Adrenal gland (tissue), 12 donors: ENCODE data around the gene PAQR4. TPM values are rescaled to one million over a fixed set of nuclear protein-coding genes. Genes with fewer than 3 reads are reported as not detected.

Experiments
- DNase-seq, 7 donors: peaks; one replicate each; pipeline ENCODE4 v3.0.0-alpha.2; 2019 to 2020
- H3K27ac ChIP-seq, 5 donors: fragments of 200-600 bp; sonication (generic) in 4 of 5; 1 replicate in 3 of 5; 2 replicates in 2 of 5; pipeline versions ENCODE4 v1.5.1 to v1.8.0; 2016 to 2020; ENCODE audit warnings: mild to moderate bottlenecking in 1 of 5
- H3K27me3 ChIP-seq: fragments of 200-600 bp; 2 replicates; pipeline ENCODE4 v1.8.0; 2021
- H3K36me3 ChIP-seq, 2 donors: fragments of 200-600 bp; replicated peaks in 1 of 2; 1 replicate in 1 of 2; 2 replicates in 1 of 2; pipeline versions ENCODE4 v1.5.1 to v1.8.0; 2018 to 2022
- H3K4me1 ChIP-seq, 2 donors: fragments of 200-600 bp; replicated peaks in 1 of 2; 1 replicate in 1 of 2; 2 replicates in 1 of 2; pipeline versions ENCODE4 v1.5.1 to v1.8.0; 2018 to 2021
- H3K4me3 ChIP-seq, 4 donors: fragments of 200-600 bp; sonication (generic) in 3 of 4; one replicate each; pipeline ENCODE4 v1.5.1; 2016 to 2018
- H3K9me3 ChIP-seq, 3 donors: fragments of 200-600 bp; sonication (generic) in 1 of 3; replicated peaks in 1 of 3; 1 replicate in 2 of 3; 2 replicates in 1 of 3; pipeline versions ENCODE4 v1.5.1 to v1.8.0; 2016 to 2021
- CTCF ChIP-seq, 6 experiments: fragments of 450-650 bp in 4 of 6; fragments of 200-600 bp in 2 of 6; sonication (generic) in 1 of 6; IDR thresholded peaks; 1 replicate in 5 of 6; 2 replicates in 1 of 6; pipeline versions ENCODE4 v1.5.1 to v1.8.0; 2016 to 2021; ENCODE audit warnings: antibody characterized with exemption in 6 of 6, mild to moderate bottlenecking in 2 of 6, moderate library complexity in 1 of 6
- POLR2A ChIP-seq, 2 donors: fragments of 450-650 bp; IDR thresholded peaks; one replicate each; pipeline ENCODE4 v1.6.1; 2017; ENCODE audit warnings: antibody characterized with exemption in 2 of 2, mild to moderate bottlenecking in 2 of 2, moderate library complexity in 1 of 2
- WGBS, 4 donors: extraction: QIAGEN DNeasy Blood & Tissue Kit in 2 of 4; methylation state at CpG; one replicate each; pipeline versions ENCODE4 v1.1.5 to v1.1.7; 2013 to 2017; 5-methylcytosine and 5-hydroxymethylcytosine counted together
- intact Hi-C, 2 donors: fragments of 100-400 bp; cut with DNase I; formaldehyde crosslinking; loops; one replicate each; pipeline versions ENCODE4 v1.14.1 to v1.15.0; 2022 to 2023
- polyA plus RNA-seq, 3 donors: library from polyadenylated mRNA; stranded (reverse); fragments of 200-250 nt in 2 of 3; fragments of 350-450 nt in 1 of 3; fragmentation: Illumina TruSeq in 1 of 3; extraction: RNeasy Lipid Tissue Mini Kit (QIAGEN cat#74804) in 1 of 3; gene quantifications; one replicate each; pipeline ENCODE4 v1.2.3, GENCODE V29; 2013 to 2014
- total RNA-seq, 9 donors: library from RNA; depleted of rRNA in 4 of 9; stranded (reverse); fragments of >200 nt in 4 of 9; fragments of 120-200 nt in 1 of 9; fragmentation: NEBNext Ultra II Directional in 1 of 9; extraction: Animal tissue kit (Norgen Biotek cat#: 25700) in 1 of 9; gene quantifications; one replicate each; pipeline versions ENCODE4 v1.1.0 to v1.2.4, GENCODE V29; 2013 to 2023
- donor health status: healthy with polysubstance abuse.
- donor health status: Bipolar disorder and iron deficiency.
- donor health status: DM: yes; HTN: yes; CAD: no.
- donor health status: DM: no; HTN: no; CAD: no.
- donor health status: DM: no; HTN: no; CAD: no.
- donor health status: DM: yes; HTN: yes; CAD: no.

PAQR4 gene
- total and polyA plus RNA-seq, 12 donors, result 4.1 to 17.0 (median 12.1) TPM

GRCh38 chr16:2936436-2937011 is 32.6 kb upstream of the PAQR4 start:
- intact Hi-C loops, result no loop called here
- H3K9me3 ChIP-seq, result no peaks in the 10 kb centered on the region
- 90 to 92% (median 92%) methylated on average over 15 to 22 of the region's 22 CpGs; no CpG with 5 or more reads in 1 of the 4 donors for WGBS, 4 donors
- H3K4me3 ChIP-seq, result no peak overlapping the region
- DNase-seq, result no peak
- H3K27ac ChIP-seq, result no peak overlapping the region
- TF ChIP-seq CTCF (IDR thresholded peaks at IDR 0.05) (no peak), POLR2A (IDR thresholded peaks at IDR 0.05) (no peak)
- no peaks in the 10 kb centered on the region for H3K27me3 ChIP-seq
- no peaks in the 10 kb centered on the region for H3K4me1 ChIP-seq
- H3K36me3 ChIP-seq, result peaks cover 0 to 78% of the 10 kb centered on the region in 2 donors

GRCh38 chr16:2937170-2937569 is 32.0 kb upstream of the PAQR4 start:
- TF ChIP-seq CTCF (IDR thresholded peaks at IDR 0.05) (no peak), POLR2A (IDR thresholded peaks at IDR 0.05) (no peak)
- no peak for DNase-seq
- peaks cover 0 to 79% of the 10 kb centered on the region in 2 donors for H3K36me3 ChIP-seq
- H3K4me3 ChIP-seq, result no peak overlapping the region
- WGBS, 4 donors, result 92 to 93% (median 93%) methylated on average over 10 to 24 of the region's 24 CpGs; no CpG with 5 or more reads in 1 of the 4 donors
- no peaks in the 10 kb centered on the region for H3K4me1 ChIP-seq
- no peak overlapping the region for H3K27ac ChIP-seq
- no peaks in the 10 kb centered on the region for H3K27me3 ChIP-seq
- intact Hi-C loops, result no loop called here
- H3K9me3 ChIP-seq, result no peaks in the 10 kb centered on the region

- DNase-seq, result no peak
- no peaks in the 10 kb centered on the region for H3K4me1 ChIP-seq
- no peaks in the 10 kb centered on the region for H3K27me3 ChIP-seq
- 88 to 93% (median 89%) methylated on average over 5 to 12 of the region's 12 CpGs; no CpG with 5 or more reads in 1 of the 4 donors for WGBS, 4 donors
- peaks cover 0 to 74% of the 10 kb centered on the region in 2 donors for H3K36me3 ChIP-seq
- H3K4me3 ChIP-seq, result no peak overlapping the region
- TF ChIP-seq CTCF (IDR thresholded peaks at IDR 0.05) (no peak), POLR2A (IDR thresholded peaks at IDR 0.05) (no peak)
- intact Hi-C loops, result no loop called here
- H3K9me3 ChIP-seq, result no peaks in the 10 kb centered on the region
- H3K27ac ChIP-seq, result no peak overlapping the region
These were observed 30.9 kb upstream of the PAQR4 start for GRCh38 chr16:2938206-2938605.

- no peaks in the 10 kb centered on the region for H3K4me1 ChIP-seq
These were observed 29.2 kb upstream of the PAQR4 start for GRCh38 chr16:2939968-2940367.

More at GRCh38 chr16:2939968-2940367, 29.2 kb upstream of the PAQR4 start:
- DNase-seq, result no peak
- Histone ChIP-seq H3K4me3 (no peak overlapping the region), H3K27me3 (no peaks in the 10 kb centered on the region), H3K9me3 (no peaks in the 10 kb centered on the region), H3K27ac (no peak overlapping the region), H3K36me3 (peaks cover 0 to 59% of the 10 kb centered on the region in 2 donors)
- intact Hi-C loops, result no loop called here
- 55 to 73% (median 65%) methylated on average over 2 of the region's 2 CpGs for WGBS, 4 donors
- TF ChIP-seq POLR2A (IDR thresholded peaks at IDR 0.05) (no peak), CTCF (IDR thresholded peaks at IDR 0.05) (no peak)
